GM12878 (cell line): Measurements from ENCODE around the gene OR9Q1. TPM values are rescaled to one million over a fixed set of nuclear protein-coding genes. Genes with fewer than 3 reads are reported as not detected.

Experiments
- ATAC-seq: fragments of 200-7000 bp; cut with Tn5 transposase; 3 replicates; pipeline ENCODE4 v1.9.1; 2020; ENCODE audit warnings: mild to moderate bottlenecking, moderate library complexity
- BruUV-seq: library from RNA; stranded (reverse); fragments of 400-500 nt; replicated peaks from 2 replicates; lab custom pipeline; 2021; lab: Mats Ljungman, UMichigan
- CTCF ChIA-PET: fragments of 300-600 bp; sonication (Branson Sonifier 250); formaldehyde crosslinking; extraction: SDS; loops from one replicate; lab custom pipeline; 2021; ENCODE audit warnings: inconsistent platforms; lab: Yijun Ruan, JAX
- POLR2A ChIA-PET: fragments of 350-600 bp; formaldehyde crosslinking; extraction: SDS; loops from one replicate; lab custom pipeline; 2021; ENCODE audit warnings: inconsistent platforms; lab: Charles Lee
- RAD21 ChIA-PET: fragments of 300-600 bp; sonication (Branson Sonifier 250); formaldehyde crosslinking; loops from one replicate; lab custom pipeline; 2023; ENCODE audit warnings: antibody characterized with exemption; ENCODE audit not compliant: unreplicated experiment; lab: Charles Lee
- SMC1A ChIA-PET: fragments of 300-600 bp; sonication (Branson Sonifier 250); formaldehyde crosslinking; loops from one replicate; lab custom pipeline; 2023; ENCODE audit not compliant: unreplicated experiment, uncharacterized antibody; lab: Charles Lee
- DNase-seq: peaks from one replicate; pipeline ENCODE4 v3.0.0-alpha.2; 2011; ENCODE audit warnings: low read depth, low spot score
- FAIRE-seq: peaks from 3 replicates; lab custom pipeline; 2011; peaks lifted over from hg19 to GRCh38; lab: Jason Lieb, UNC
- H2AFZ ChIP-seq: 2 replicates; pipeline ENCODE4 v1.6.0; 2011; ENCODE audit warnings: low read depth, low read length, control low read depth; ENCODE audit not compliant: control insufficient read depth
- H3K27ac ChIP-seq: 2 replicates; pipeline ENCODE4 v1.5.1; 2011; ENCODE audit warnings: control low read depth; ENCODE audit not compliant: control insufficient read depth, insufficient read depth
- H3K27me3 ChIP-seq, 2 experiments: replicated peaks in 1 of 2; 2 replicates each; pipeline versions ENCODE4 v1.6.0 to v1.6.1; 2011; ENCODE audit warnings: low read length in 1 of 2; ENCODE audit not compliant: control insufficient read depth in 2 of 2, insufficient read depth in 2 of 2
- H3K36me3 ChIP-seq, 2 experiments: 2 replicates each; pipeline ENCODE4 v1.5.1; 2011; ENCODE audit warnings: low read length in 1 of 2; ENCODE audit not compliant: control insufficient read depth in 2 of 2, insufficient read depth in 2 of 2
- H3K4me1 ChIP-seq: 2 replicates; pipeline ENCODE4 v1.6.1; 2011; ENCODE audit warnings: mild to moderate bottlenecking, low read length, moderate library complexity, mixed read lengths; ENCODE audit not compliant: control insufficient read depth, insufficient read depth
- H3K4me2 ChIP-seq: 2 replicates; pipeline ENCODE4 v1.6.0; 2011; ENCODE audit warnings: control low read depth; ENCODE audit not compliant: control insufficient read depth, insufficient read depth
- H3K4me3 ChIP-seq: fragments of 200-600 bp; sonication (generic); 2 replicates; pipeline ENCODE4 v1.5.1; 2016
- H3K79me2 ChIP-seq: 2 replicates; pipeline ENCODE4 v1.6.0; 2011; ENCODE audit warnings: low read length; ENCODE audit not compliant: control insufficient read depth, insufficient read depth
- H3K9ac ChIP-seq: 2 replicates; pipeline ENCODE4 v1.8.0; 2011; ENCODE audit warnings: low read length, control low read depth, mixed read lengths; ENCODE audit not compliant: control insufficient read depth, insufficient read depth
- H3K9me3 ChIP-seq: replicated peaks from 3 replicates; pipeline ENCODE4 v1.5.1; 2011; ENCODE audit warnings: mild to moderate bottlenecking, low read length; ENCODE audit not compliant: control insufficient read depth, insufficient read depth
- H4K20me1 ChIP-seq: 2 replicates; pipeline ENCODE4 v1.6.0; 2011; ENCODE audit not compliant: control insufficient read depth, insufficient read depth
- CBFB ChIP-seq: IDR thresholded peaks from 2 replicates; pipeline ENCODE4 v1.6.1; 2016; ENCODE audit warnings: antibody characterized with exemption, low read depth
- CHD1 ChIP-seq: IDR thresholded peaks from 2 replicates; pipeline ENCODE4 v1.6.1; 2012; ENCODE audit warnings: low read depth, low read length, improper control_type of control experiment
- NR2F1 ChIP-seq: fragments of 450-650 bp; conservative IDR thresholded peaks from 2 replicates; pipeline ENCODE4 v1.6.1; 2017; ENCODE audit warnings: mild to moderate bottlenecking
- SIN3A ChIP-seq: IDR thresholded peaks from 2 replicates; pipeline ENCODE4 v1.6.1; 2012; ENCODE audit warnings: low read depth, low read length, improper control_type of control experiment
- SP1 ChIP-seq: IDR thresholded peaks from one replicate; pipeline ENCODE4 v1.6.1; 2011; ENCODE audit warnings: low read depth, low read length
- SUPT20H ChIP-seq: IDR thresholded peaks from 2 replicates; pipeline ENCODE4 v1.6.1; 2011; ENCODE audit warnings: low read depth, mild to moderate bottlenecking, low read length, moderate library complexity, borderline replicate concordance; ENCODE audit not compliant: control insufficient read depth
- YBX1 ChIP-seq: fragments of 450-650 bp; IDR thresholded peaks from 2 replicates; pipeline ENCODE4 v1.6.1; 2016; ENCODE audit warnings: antibody characterized with exemption
- ZBTB40 ChIP-seq: fragments of 450-650 bp; IDR thresholded peaks from 2 replicates; pipeline ENCODE4 v1.6.1; 2016; ENCODE audit warnings: mild to moderate bottlenecking, moderate library complexity, borderline replicate concordance
- ZNF217 ChIP-seq: fragments of 450-650 bp; IDR thresholded peaks from 2 replicates; pipeline ENCODE4 v1.6.1; 2017; ENCODE audit warnings: antibody characterized with exemption, mild to moderate bottlenecking
- ZNF687 ChIP-seq: fragments of 450-650 bp; IDR thresholded peaks from 2 replicates; pipeline ENCODE4 v1.6.1; 2017; ENCODE audit warnings: mild to moderate bottlenecking, moderate library complexity
- WGBS: methylation state at CpG from one replicate; pipeline ENCODE4 v1.1.6; 2016; ENCODE audit warnings: low lambda C conversion rate; ENCODE audit not compliant: insufficient replicate concordance, insufficient coverage; ENCODE audit errors: missing lambda C conversion rate; 5-methylcytosine and 5-hydroxymethylcytosine counted together
- in situ Hi-C: fragments of 300-500 bp; cut with MboI; formaldehyde crosslinking; loops from 9 replicates; pipeline ENCODE4 v1.14.3; 2018; ENCODE audit warnings: mixed read lengths
- intact Hi-C: fragments of 100-400 bp; cut with micrococcal nuclease; formaldehyde crosslinking; loops from one replicate; pipeline ENCODE4 v1.14.2; 2022; ENCODE audit not compliant: unreplicated experiment
- polyA plus RNA-seq, 11 experiments: library from polyadenylated mRNA; depleted of rRNA in 4 of 11; unstranded in 6 of 11; stranded (reverse) in 5 of 11; fragments of >200 nt; fragmentation: Nextera tagmentation in 4 of 11; fragmentation: Illumina TruSeq in 1 of 11; extraction: Ambion mirVana in 4 of 11; extraction: Trizol in 1 of 11; gene quantifications; 1 replicate in 1 of 11; 2 replicates in 10 of 11; pipeline versions ENCODE4 v1.2.1 to v1.2.3, GENCODE V29; 2011 to 2016; ENCODE audit warnings: inconsistent platforms in 2 of 11, missing spikeins in 2 of 11, low read depth in 1 of 11
- total RNA-seq, 4 experiments: library from RNA; depleted of rRNA in 3 of 4; stranded (reverse); fragments of >200 nt in 3 of 4; fragmentation: Illumina TruSeq in 1 of 4; extraction: Trizol in 1 of 4; gene quantifications; 2 replicates each; pipeline versions ENCODE4 v1.2.1 to v1.2.3, GENCODE V29; 2013 to 2021

The OR9Q1 gene
- total and polyA plus RNA-seq, 10 of the 15 experiments (the other 5 are each of a cell fraction or from before 2014, with no cell fraction given), result not detected

- TF ChIP-seq ZBTB40 (no peak), ZNF217 (no peak), ZNF687 (no peak)
- TF ChIP-seq, all 136 proteins: peak for 0
These were observed 16.7 kb upstream of the OR9Q1 start (continued) for GRCh38 chr11:58006940-58007339.

- no peak overlapping the region for H3K27ac ChIP-seq
- RAD21 ChIA-PET, result no interaction called here
- no peak overlapping the region for H3K4me2 ChIP-seq
- SMC1A ChIA-PET, result no interaction called here
- TF ChIP-seq SIN3A (no peak), SUPT20H (no peak), YBX1 (no peak), NR2F1 (no peak), CBFB (no peak), SP1 (no peak), CHD1 (no peak)
- no peaks in the 10 kb centered on the region for H3K4me1 ChIP-seq
- H3K79me2 ChIP-seq, result no peaks in the 10 kb centered on the region
- no peaks in the 10 kb centered on the region for H3K27me3 ChIP-seq
- no peak overlapping the region for H2AFZ ChIP-seq
- FAIRE-seq (no peak), DNase-seq (no peak), ATAC-seq (no peak)
- CTCF ChIA-PET, result no interaction called here
- in situ Hi-C loops (no loop called here), intact Hi-C loops (no loop called here)
- H3K4me3 ChIP-seq, result no peak overlapping the region
- 38% methylated on average over 6 of the region's 6 CpGs for WGBS
- POLR2A ChIA-PET, result no interaction called here
- no peaks in the 10 kb centered on the region for H3K36me3 ChIP-seq
- no peaks in the 10 kb centered on the region for H4K20me1 ChIP-seq
- no TSS peak for BruUV-seq
- H3K9ac ChIP-seq, result no peak overlapping the region
- no peaks in the 10 kb centered on the region for H3K9me3 ChIP-seq
These were observed 11.9 kb upstream of the OR9Q1 start for GRCh38 chr11:58011771-58012170.
